Mucosa of rectum (tissue), 2 donors: Measurements from ENCODE around the gene ROCK2.

Experiments used
- H3K27ac ChIP-seq, 2 donors: one replicate each; pipeline ENCODE4 v1.7.0; 2013; ENCODE audit warnings: inconsistent platforms in 2 of 2, low read depth in 2 of 2, low read length in 2 of 2
- H3K27me3 ChIP-seq, 2 donors: one replicate each; pipeline ENCODE4 v1.7.0; 2013; ENCODE audit warnings: low read length in 2 of 2; ENCODE audit not compliant: control insufficient read depth in 2 of 2, insufficient read depth in 2 of 2
- H3K36me3 ChIP-seq, 2 donors: one replicate each; pipeline ENCODE4 v1.7.0; 2013; ENCODE audit warnings: low read length in 2 of 2; ENCODE audit not compliant: control insufficient read depth in 2 of 2, insufficient read depth in 2 of 2
- H3K4me1 ChIP-seq, 2 donors: one replicate each; pipeline ENCODE4 v1.7.0; 2013; ENCODE audit warnings: low read length in 2 of 2, mild to moderate bottlenecking in 1 of 2; ENCODE audit not compliant: control insufficient read depth in 2 of 2, insufficient read depth in 2 of 2
- H3K4me3 ChIP-seq, 2 donors: one replicate each; pipeline ENCODE4 v1.7.0; 2013; ENCODE audit warnings: low read length in 2 of 2
- H3K9ac ChIP-seq, 2 donors: one replicate each; pipeline ENCODE4 v1.7.0; 2013; ENCODE audit warnings: low read length in 2 of 2, low read depth in 1 of 2, mild to moderate bottlenecking in 1 of 2
- H3K9me3 ChIP-seq, 2 donors: one replicate each; pipeline ENCODE4 v1.7.0; 2013; ENCODE audit warnings: low read length in 2 of 2; ENCODE audit not compliant: control insufficient read depth in 2 of 2
- donor health status: healthy.
- donor health status: Normal muscosa, but diverticular disease.

The ROCK2 gene

GRCh38 chr2:11203480-11203879 lies 141.0 kb downstream of the ROCK2 start:
- Histone ChIP-seq H3K27ac (no peak overlapping the region), H3K9me3 (no peaks in the 10 kb centered on the region)

GRCh38 chr2:11201969-11202368 lies 142.5 kb downstream of the ROCK2 start:
- H3K4me1 ChIP-seq: peaks cover 0 to 10% of the 10 kb centered on the region in 2 donors
- H3K9me3 ChIP-seq: no peaks in the 10 kb centered on the region

More at GRCh38 chr2:11203480-11203879, 141.0 kb downstream of the ROCK2 start:
- H3K4me3 ChIP-seq: no peak overlapping the region
- H3K27me3 ChIP-seq: no peaks in the 10 kb centered on the region
- peaks cover 0 to 10% of the 10 kb centered on the region in 2 donors for H3K4me1 ChIP-seq
- H3K36me3 ChIP-seq: peaks cover 30 to 48% of the 10 kb centered on the region in 2 donors
- no peak overlapping the region for H3K9ac ChIP-seq

GRCh38 chr2:11200651-11201050 lies 143.8 kb downstream of the ROCK2 start:
- H3K36me3 ChIP-seq: peaks cover 45 to 57% of the 10 kb centered on the region in 2 donors
- peaks cover 0 to 10% of the 10 kb centered on the region in 2 donors for H3K4me1 ChIP-seq
- no peaks in the 10 kb centered on the region for H3K9me3 ChIP-seq
- H3K4me3 ChIP-seq: no peak overlapping the region
- no peak overlapping the region for H3K27ac ChIP-seq
- no peak overlapping the region for H3K9ac ChIP-seq
- no peaks in the 10 kb centered on the region for H3K27me3 ChIP-seq

More at GRCh38 chr2:11201969-11202368, 142.5 kb downstream of the ROCK2 start:
- no peak overlapping the region for H3K27ac ChIP-seq
- H3K4me3 ChIP-seq: no peak overlapping the region
- H3K27me3 ChIP-seq: no peaks in the 10 kb centered on the region
- H3K36me3 ChIP-seq: peaks cover 33 to 55% of the 10 kb centered on the region in 2 donors
- no peak overlapping the region for H3K9ac ChIP-seq

GRCh38 chr2:11196246-11196645 lies 148.2 kb downstream of the ROCK2 start:
- Histone ChIP-seq H3K4me1 (no peaks in the 10 kb centered on the region), H3K4me3 (no peak overlapping the region)

GRCh38 chr2:11187731-11188130 lies 156.7 kb downstream of the ROCK2 start:
- no peak overlapping the region for H3K9ac ChIP-seq
- no peaks in the 10 kb centered on the region for H3K9me3 ChIP-seq
- peaks cover 47 to 60% of the 10 kb centered on the region in 2 donors for H3K36me3 ChIP-seq
- H3K4me3 ChIP-seq: no peak overlapping the region
- no peaks in the 10 kb centered on the region for H3K4me1 ChIP-seq
- H3K27ac ChIP-seq: no peak overlapping the region
- no peaks in the 10 kb centered on the region for H3K27me3 ChIP-seq

More at GRCh38 chr2:11196246-11196645, 148.2 kb downstream of the ROCK2 start:
- Histone ChIP-seq H3K27ac (no peak overlapping the region), H3K9ac (no peak overlapping the region), H3K9me3 (no peaks in the 10 kb centered on the region), H3K36me3 (peaks cover 67 to 68% of the 10 kb centered on the region in 2 donors), H3K27me3 (no peaks in the 10 kb centered on the region)

- Histone ChIP-seq H3K4me1 (no peaks in the 10 kb centered on the region), H3K27ac (no peak overlapping the region), H3K36me3 (peaks cover 42 to 58% of the 10 kb centered on the region in 2 donors), H3K9me3 (no peaks in the 10 kb centered on the region), H3K4me3 (no peak overlapping the region), H3K27me3 (no peaks in the 10 kb centered on the region), H3K9ac (no peak overlapping the region)
Measured at GRCh38 chr2:11187083-11187619, 157.3 kb downstream of the ROCK2 start.

- no peaks in the 10 kb centered on the region for H3K9me3 ChIP-seq
- no peaks in the 10 kb centered on the region for H3K4me1 ChIP-seq
- no peak overlapping the region for H3K9ac ChIP-seq
- no peak overlapping the region for H3K4me3 ChIP-seq
- H3K36me3 ChIP-seq: peaks cover 41 to 50% of the 10 kb centered on the region in 2 donors
- H3K27me3 ChIP-seq: no peaks in the 10 kb centered on the region
- H3K27ac ChIP-seq: no peak overlapping the region
Measured at GRCh38 chr2:11186145-11186544, 158.3 kb downstream of the ROCK2 start.

- Histone ChIP-seq H3K4me1 (no peaks in the 10 kb centered on the region), H3K4me3 (no peak overlapping the region), H3K9me3 (no peaks in the 10 kb centered on the region), H3K27me3 (no peaks in the 10 kb centered on the region), H3K36me3 (peaks cover 34 to 35% of the 10 kb centered on the region in 2 donors), H3K27ac (no peak overlapping the region), H3K9ac (no peak overlapping the region)
Measured at GRCh38 chr2:11182951-11183350, 161.5 kb downstream of the ROCK2 start.

- no peaks in the 10 kb centered on the region for H3K4me1 ChIP-seq
- H3K9me3 ChIP-seq: no peaks in the 10 kb centered on the region
- H3K36me3 ChIP-seq: peaks cover 23 to 27% of the 10 kb centered on the region in 2 donors
- no peak overlapping the region for H3K27ac ChIP-seq
- H3K9ac ChIP-seq: no peak overlapping the region
- no peak overlapping the region for H3K4me3 ChIP-seq
- no peaks in the 10 kb centered on the region for H3K27me3 ChIP-seq
Measured at GRCh38 chr2:11180653-11181052, 163.8 kb downstream of the ROCK2 start.

GRCh38 chr2:11179899-11180298 lies 164.5 kb downstream of the ROCK2 start:
- H3K4me1 ChIP-seq: no peaks in the 10 kb centered on the region
- H3K27me3 ChIP-seq: no peaks in the 10 kb centered on the region
- no peaks in the 10 kb centered on the region for H3K9me3 ChIP-seq
- no peak overlapping the region for H3K9ac ChIP-seq
- H3K4me3 ChIP-seq: no peak overlapping the region
- peaks cover 19 to 24% of the 10 kb centered on the region in 2 donors for H3K36me3 ChIP-seq
- no peak overlapping the region for H3K27ac ChIP-seq
